Measurements from ENCODE around the gene TMEM213. TPM values are rescaled to one million over a fixed set of nuclear protein-coding genes. Genes with fewer than 3 reads are reported as not detected.

Gene TMEM213
- total RNA-seq, 1 experiment from 2014 or later, result not detected

DNA sequence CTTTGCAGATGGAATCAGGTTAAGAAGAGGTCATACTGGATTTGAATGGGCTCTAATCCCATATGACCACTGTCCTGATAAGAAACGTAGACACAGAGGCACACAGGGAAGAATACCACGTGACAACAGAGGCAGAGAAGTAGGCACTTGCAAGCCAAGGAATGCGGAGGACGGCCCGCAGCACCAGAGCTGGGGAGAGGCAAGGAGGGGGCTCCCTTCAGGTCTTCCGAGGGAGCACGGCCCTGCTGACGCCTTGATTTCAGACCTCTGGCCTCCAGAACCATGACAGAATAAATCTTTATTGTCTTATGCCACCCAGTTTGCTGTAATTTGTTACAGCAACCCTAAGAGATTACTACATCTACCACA, 44.7 kb upstream of the TMEM213 start:
- peak overlapping the region; percentile 95 for H3K27ac ChIP-seq
- no peak overlapping the region for H2AFZ ChIP-seq
- TSS peak; percentile 87 for BruUV-seq (replicated peaks)
- peak in 1 of 2 experiments; percentile 18 for DNase-seq
- H3K4me1 ChIP-seq (replicated peaks; ENCODE audit: insufficient read depth), result peaks cover 76% of the 10 kb centered on the region
- H3K4me3 ChIP-seq, result no peak overlapping the region
- H3F3A ChIP-seq (ENCODE audit: insufficient read depth, low read depth), result peaks cover 69% of the 10 kb centered on the region
- no peaks in the 10 kb centered on the region for H3K9me3 ChIP-seq (ENCODE audit: insufficient read depth, low read depth)
- no peaks in the 10 kb centered on the region for H3K79me2 ChIP-seq (ENCODE audit: low read depth)
- CTCF ChIA-PET, result interaction anchor here (0.6 kb wide), 1 partner anchor 632 kb away, joined by 3 read pairs; no protein-coding TSS in a partner anchor
- H3K9me2 ChIP-seq (ENCODE audit: insufficient read depth), result no peaks in the 10 kb centered on the region
- no peaks in the 10 kb centered on the region for H4K20me1 ChIP-seq (ENCODE audit: insufficient read depth)
- H3K4me2 ChIP-seq, result peak overlapping the region; percentile 38
- POLR2A ChIA-PET (ENCODE audit: unreplicated experiment), result interaction anchor here (0.7 kb wide), 1 partner anchor 365 kb away, joined by 4 read pairs; no protein-coding TSS in a partner anchor
- intact Hi-C loops (cut with micrococcal nuclease; ENCODE audit: unreplicated experiment), result loop anchor here (2.0 to 10.0 kb wide), 4 partner anchors 96 to 588 kb away; partner anchors contain the start of genes FMC1, TRIM24 and ZC3HAV1L
- H3K27me3 ChIP-seq (ENCODE audit: insufficient read depth, low read depth), result no peaks in the 10 kb centered on the region
- H3K36me3 ChIP-seq (ENCODE audit: low read depth), result no peaks in the 10 kb centered on the region
- TF ChIP-seq EZH2 (IDR thresholded peaks at IDR 0.05; ENCODE audit: low read depth), result no peak
- TF ChIP-seq, protein P1, sequence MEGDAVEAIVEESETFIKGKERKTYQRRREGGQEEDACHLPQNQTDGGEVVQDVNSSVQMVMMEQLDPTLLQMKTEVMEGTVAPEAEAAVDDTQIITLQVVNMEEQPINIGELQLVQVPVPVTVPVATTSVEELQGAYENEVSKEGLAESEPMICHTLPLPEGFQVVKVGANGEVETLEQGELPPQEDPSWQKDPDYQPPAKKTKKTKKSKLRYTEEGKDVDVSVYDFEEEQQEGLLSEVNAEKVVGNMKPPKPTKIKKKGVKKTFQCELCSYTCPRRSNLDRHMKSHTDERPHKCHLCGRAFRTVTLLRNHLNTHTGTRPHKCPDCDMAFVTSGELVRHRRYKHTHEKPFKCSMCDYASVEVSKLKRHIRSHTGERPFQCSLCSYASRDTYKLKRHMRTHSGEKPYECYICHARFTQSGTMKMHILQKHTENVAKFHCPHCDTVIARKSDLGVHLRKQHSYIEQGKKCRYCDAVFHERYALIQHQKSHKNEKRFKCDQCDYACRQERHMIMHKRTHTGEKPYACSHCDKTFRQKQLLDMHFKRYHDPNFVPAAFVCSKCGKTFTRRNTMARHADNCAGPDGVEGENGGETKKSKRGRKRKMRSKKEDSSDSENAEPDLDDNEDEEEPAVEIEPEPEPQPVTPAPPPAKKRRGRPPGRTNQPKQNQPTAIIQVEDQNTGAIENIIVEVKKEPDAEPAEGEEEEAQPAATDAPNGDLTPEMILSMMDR (conservative IDR thresholded peaks at IDR 0.05), result no peak

DNA sequence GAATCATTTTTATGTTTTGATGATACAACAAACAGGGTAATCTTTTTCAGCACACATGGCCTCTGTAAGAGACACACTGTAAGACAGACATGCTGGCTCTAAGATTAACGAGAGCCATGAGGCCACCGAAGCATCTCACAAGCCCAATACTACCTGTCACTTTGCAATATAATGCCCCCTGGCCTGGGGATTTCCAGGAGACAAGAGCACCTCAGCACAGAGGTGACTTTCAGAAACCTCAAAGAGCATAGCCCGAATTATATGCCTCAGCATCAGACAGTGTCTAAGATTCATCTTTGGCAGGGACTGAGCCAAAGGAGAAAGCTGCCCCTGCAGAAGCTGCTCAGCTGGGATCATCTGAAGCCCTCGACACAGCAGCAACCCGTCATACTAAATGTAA, 44.2 kb upstream of the TMEM213 start:
- Histone ChIP-seq H3K4me3 (no peak overlapping the region), H3F3A (ENCODE audit: insufficient read depth, low read depth) (peaks cover 70% of the 10 kb centered on the region), H3K9me3 (ENCODE audit: insufficient read depth, low read depth) (no peaks in the 10 kb centered on the region), H3K4me2 (peak overlapping the region; percentile 38), H3K36me3 (ENCODE audit: low read depth) (no peaks in the 10 kb centered on the region), H2AFZ (no peak overlapping the region), H3K79me2 (ENCODE audit: low read depth) (no peaks in the 10 kb centered on the region), H4K20me1 (ENCODE audit: insufficient read depth) (no peaks in the 10 kb centered on the region), H3K27me3 (ENCODE audit: insufficient read depth, low read depth) (no peaks in the 10 kb centered on the region), H3K4me1 (replicated peaks; ENCODE audit: insufficient read depth) (peaks cover 80% of the 10 kb centered on the region), H3K27ac (peak overlapping the region; percentile 95), H3K9me2 (ENCODE audit: insufficient read depth) (no peaks in the 10 kb centered on the region)
- no TSS peak for BruUV-seq (replicated peaks)
- no peak for DNase-seq
- TF ChIP-seq, protein P1 (conservative IDR thresholded peaks at IDR 0.05), result no peak
- TF ChIP-seq EZH2 (IDR thresholded peaks at IDR 0.05; ENCODE audit: low read depth), result no peak
- ChIA-PET POLR2A (ENCODE audit: unreplicated experiment) (no interaction called here), CTCF (no interaction called here)
- intact Hi-C loops (cut with micrococcal nuclease; ENCODE audit: unreplicated experiment), result loop anchor here (2.0 to 10.0 kb wide), 4 partner anchors 95 to 587 kb away; partner anchors contain the start of genes FMC1, TRIM24 and ZC3HAV1L

DNA sequence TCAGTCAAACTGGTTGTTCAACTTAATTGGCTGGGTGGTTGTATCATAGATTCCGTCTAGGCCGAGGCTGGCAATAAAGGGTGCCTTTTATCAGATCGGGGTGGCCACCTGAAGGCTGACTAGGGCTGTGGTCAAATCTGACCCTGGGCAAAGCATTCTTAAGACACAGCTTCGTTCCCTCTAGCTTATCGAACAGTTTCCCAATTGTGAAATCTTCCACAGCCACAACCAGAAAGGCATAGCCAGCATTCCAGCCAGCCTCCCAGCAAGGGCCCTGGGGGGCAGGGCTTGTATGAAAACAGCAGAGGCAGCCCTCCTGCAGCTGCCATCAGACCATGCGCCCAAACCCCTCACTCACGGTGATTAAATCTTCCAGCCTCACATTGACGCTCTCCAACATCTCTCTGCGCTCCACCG, 42.5 kb upstream of the TMEM213 start:
- 0 out of 2 replicates have a peak overlapping the region, but pooled peaks have one; percentile 1 for H2AFZ ChIP-seq
- intact Hi-C loops (cut with micrococcal nuclease; ENCODE audit: unreplicated experiment), result loop anchor here (1.0 to 10.0 kb wide), 2 partner anchors 30 to 279 kb away; partner anchors contain the start of gene ZC3HAV1L
- BruUV-seq (replicated peaks), result no TSS peak

More for the DNA sequence above, 42.5 kb upstream of the TMEM213 start:
- peaks cover 69% of the 10 kb centered on the region for H3K4me1 ChIP-seq (replicated peaks; ENCODE audit: insufficient read depth)
- peak overlapping the region; percentile 16; the same call in 1 of the 2 replicates for H3K4me3 ChIP-seq
- peak; percentile 80 to 99 for DNase-seq
- H3K9me3 ChIP-seq (ENCODE audit: insufficient read depth, low read depth), result no peaks in the 10 kb centered on the region
- H3K4me2 ChIP-seq, result peak overlapping the region; percentile 66
- POLR2A ChIA-PET (ENCODE audit: unreplicated experiment), result interaction anchor here (0.6 kb wide), 1 partner anchor 14 kb away, joined by 4 read pairs; no protein-coding TSS in a partner anchor
- no peaks in the 10 kb centered on the region for H3K36me3 ChIP-seq (ENCODE audit: low read depth)
- peak overlapping the region; percentile 95 for H3K27ac ChIP-seq
- no peaks in the 10 kb centered on the region for H4K20me1 ChIP-seq (ENCODE audit: insufficient read depth)
- no peak for TF ChIP-seq EZH2 (IDR thresholded peaks at IDR 0.05; ENCODE audit: low read depth)
- TF ChIP-seq, protein P1 (conservative IDR thresholded peaks at IDR 0.05), result no peak
- H3K27me3 ChIP-seq (ENCODE audit: insufficient read depth, low read depth), result no peaks in the 10 kb centered on the region
- H3K9me2 ChIP-seq (ENCODE audit: insufficient read depth), result no peaks in the 10 kb centered on the region
- CTCF ChIA-PET, result interaction anchor here (1.2 kb wide), 1 partner anchor 16 kb away, joined by 5 read pairs; no protein-coding TSS in a partner anchor
- H3K79me2 ChIP-seq (ENCODE audit: low read depth), result no peaks in the 10 kb centered on the region
- H3F3A ChIP-seq (ENCODE audit: insufficient read depth, low read depth), result peaks cover 60% of the 10 kb centered on the region
